ENCODE results near the gene MSH4.
"Not testable (repeated sequence)": the region's sequence is repeated elsewhere in the genome, so short reads cannot be mapped to it uniquely, and the experiment has no call there.

Gene MSH4

GRCh38 chr1:75796376-75797272 is at the start of gene MSH4:
Gene MSH4, plus strand, starts transcription at chr1:75796882. Its CDS starts 104 bp downstream, at chr1:75796986.
- FAIRE-seq (peak; percentile 11), DNase-seq (ENCODE audit: insufficient read length, low spot score) (no peak)

GRCh38 chr1:75757210-75757609 is 39.5 kb upstream of the MSH4 start:
- not testable (repeated sequence) for FAIRE-seq; DNase-seq (ENCODE audit: insufficient read length, low spot score)

- FAIRE-seq; DNase-seq (ENCODE audit: insufficient read length, low spot score): not testable (repeated sequence)
Observed at GRCh38 chr1:75758543-75758942, 38.1 kb upstream of the MSH4 start.

GRCh38 chr1:75764057-75764655 is 32.5 kb upstream of the MSH4 start:
- no peak for DNase-seq (ENCODE audit: insufficient read length, low spot score)
- peak; percentile 37 for FAIRE-seq

- DNase-seq (ENCODE audit: insufficient read length, low spot score): no peak
- FAIRE-seq: no peak
Observed at GRCh38 chr1:75765697-75766355, 30.9 kb upstream of the MSH4 start.

GRCh38 chr1:75768016-75768415 is 28.7 kb upstream of the MSH4 start:
- no peak for DNase-seq (ENCODE audit: insufficient read length, low spot score)

GRCh38 chr1:75770761-75771160 is 25.9 kb upstream of the MSH4 start:
- no peak for FAIRE-seq
- DNase-seq (ENCODE audit: insufficient read length, low spot score): no peak

More at GRCh38 chr1:75768016-75768415, 28.7 kb upstream of the MSH4 start:
- no peak for FAIRE-seq

GRCh38 chr1:75771978-75772377 is 24.7 kb upstream of the MSH4 start:
- DNase-seq (ENCODE audit: insufficient read length, low spot score) (no peak), FAIRE-seq (no peak)

GRCh38 chr1:75777812-75778211 is 18.9 kb upstream of the MSH4 start:
- not testable (repeated sequence) for DNase-seq (ENCODE audit: insufficient read length, low spot score); FAIRE-seq

- not testable (repeated sequence) for FAIRE-seq; DNase-seq (ENCODE audit: insufficient read length, low spot score)
Observed at GRCh38 chr1:75778694-75779093, 18.0 kb upstream of the MSH4 start.

- not testable (repeated sequence) for DNase-seq (ENCODE audit: insufficient read length, low spot score); FAIRE-seq
Observed at GRCh38 chr1:75780183-75780582, 16.5 kb upstream of the MSH4 start.

- not testable (repeated sequence) for FAIRE-seq; DNase-seq (ENCODE audit: insufficient read length, low spot score)
Observed at GRCh38 chr1:75783920-75784319, 12.8 kb upstream of the MSH4 start.

GRCh38 chr1:75785320-75785982 is 11.2 kb upstream of the MSH4 start:
- peak; percentile 40 for FAIRE-seq
- DNase-seq (ENCODE audit: insufficient read length, low spot score): no peak

GRCh38 chr1:75785983-75786853 is 10.5 kb upstream of the MSH4 start, which contains the start of gene RABGGTB:
Gene RABGGTB, plus strand, starts transcription at chr1:75786256. Its CDS starts 16 bp downstream, at chr1:75786272.
- DNase-seq (ENCODE audit: insufficient read length, low spot score) (peak; percentile 51), FAIRE-seq (peak; percentile 96)

GRCh38 chr1:75786901-75787493 is 9.7 kb upstream of the MSH4 start:
- FAIRE-seq (no peak), DNase-seq (ENCODE audit: insufficient read length, low spot score) (no peak)

GRCh38 chr1:75787524-75787923 is 9.2 kb upstream of the MSH4 start:
- FAIRE-seq (no peak), DNase-seq (ENCODE audit: insufficient read length, low spot score) (no peak)

- DNase-seq (ENCODE audit: insufficient read length, low spot score) (no peak), FAIRE-seq (no peak)
Observed at GRCh38 chr1:75789988-75790387, 6.7 kb upstream of the MSH4 start.

- FAIRE-seq (no peak), DNase-seq (ENCODE audit: insufficient read length, low spot score) (no peak)
Observed at GRCh38 chr1:75791022-75791421, 5.7 kb upstream of the MSH4 start.

- FAIRE-seq: peak; percentile 8
- DNase-seq (ENCODE audit: insufficient read length, low spot score): no peak
Observed at GRCh38 chr1:75792091-75792490, 4.6 kb upstream of the MSH4 start.
